HepG2 (cell line): ENCODE data around the gene PCDHGA5. TPM values are rescaled to one million over a fixed set of nuclear protein-coding genes. Genes with fewer than 3 reads are reported as not detected.

Experiments used
- ATAC-seq: fragments of 200-7000 bp; cut with Tn5 transposase; 3 replicates; pipeline ENCODE4 v1.9.1; 2020; ENCODE audit warnings: mild to moderate bottlenecking, moderate library complexity
- BruUV-seq: library from RNA; stranded (reverse); fragments of 400-500 nt; replicated peaks from 2 replicates; lab custom pipeline; 2021; lab: Mats Ljungman, UMichigan
- CTCF ChIA-PET: fragments of 300-600 bp; formaldehyde crosslinking; extraction: SDS; loops from one replicate; lab custom pipeline; 2021; ENCODE audit warnings: low total read pairs, inconsistent platforms, low intra/inter-chr PET ratio; lab: Yijun Ruan, JAX
- POLR2A ChIA-PET: fragments of 350-600 bp; sonication (Branson Sonifier 250); formaldehyde crosslinking; loops from one replicate; lab custom pipeline; 2020; ENCODE audit warnings: antibody characterized with exemption, inconsistent platforms; lab: Yijun Ruan, JAX
- DNase-seq: peaks from one replicate; pipeline ENCODE4 v3.0.0-alpha.2; 2015; ENCODE audit warnings: low spot score
- FAIRE-seq: peaks from 3 replicates; lab custom pipeline; 2011; peaks lifted over from hg19 to GRCh38; lab: Jason Lieb, UNC
- H2AFZ ChIP-seq: one replicate; pipeline ENCODE4 v1.6.1; 2011; ENCODE audit warnings: low read length, inconsistent platforms
- H3K27ac ChIP-seq: fragments of 300-600 bp; 3 replicates; pipeline ENCODE4 v1.8.0; 2011; ENCODE audit warnings: mixed run types, mild to moderate bottlenecking, mixed read lengths, low read length, inconsistent platforms; ENCODE audit not compliant: insufficient read depth; ENCODE audit errors: extremely low read length
- H3K27me3 ChIP-seq, 2 experiments: fragments of 200-600 bp in 1 of 2; 2 replicates in 1 of 2; 3 replicates in 1 of 2; pipeline versions ENCODE4 v1.6.0 to v1.8.0; 2011; ENCODE audit warnings: low read length in 2 of 2, mild to moderate bottlenecking in 2 of 2, moderate library complexity in 2 of 2, inconsistent platforms in 1 of 2; ENCODE audit not compliant: insufficient read depth in 2 of 2, control insufficient read depth in 1 of 2
- H3K36me3 ChIP-seq, 2 experiments: fragments of 200-600 bp in 1 of 2; replicated peaks in 1 of 2; 2 replicates in 1 of 2; 3 replicates in 1 of 2; pipeline versions ENCODE4 v1.5.1 to v1.8.0; 2011; ENCODE audit warnings: low read length in 2 of 2, inconsistent platforms in 1 of 2; ENCODE audit not compliant: insufficient read depth in 2 of 2, control insufficient read depth in 1 of 2
- H3K4me1 ChIP-seq: 2 replicates; pipeline ENCODE4 v1.5.1; 2012; ENCODE audit warnings: low read length, inconsistent platforms; ENCODE audit not compliant: insufficient read depth
- H3K4me2 ChIP-seq: 2 replicates; pipeline ENCODE4 v1.6.0; 2011; ENCODE audit warnings: low read depth, low read length, inconsistent platforms
- H3K4me3 ChIP-seq, 3 experiments: fragments of 200-600 bp in 1 of 3; sonication (generic), shearing (Covaris generic) in 1 of 3; replicated peaks in 1 of 3; 2 replicates each; pipeline ENCODE4 v1.5.1; 2011 to 2016; ENCODE audit warnings: low read length in 3 of 3, inconsistent platforms in 2 of 3, low read depth in 2 of 3, mild to moderate bottlenecking in 2 of 3, control low read depth in 1 of 3, mixed read lengths in 1 of 3; ENCODE audit not compliant: insufficient read depth in 1 of 3
- H3K79me2 ChIP-seq: one replicate; pipeline ENCODE4 v1.6.1; 2011; ENCODE audit warnings: low read length, inconsistent platforms; ENCODE audit not compliant: insufficient read depth
- H3K9ac ChIP-seq: 2 replicates; pipeline ENCODE4 v1.6.0; 2011; ENCODE audit warnings: mild to moderate bottlenecking, low read depth, low read length, inconsistent platforms; ENCODE audit not compliant: insufficient read depth
- H3K9me3 ChIP-seq: 2 replicates; pipeline ENCODE4 v1.5.1; 2012; ENCODE audit warnings: mild to moderate bottlenecking, low read length
- H4K20me1 ChIP-seq: 2 replicates; pipeline ENCODE4 v1.6.0; 2011; ENCODE audit warnings: inconsistent platforms, mild to moderate bottlenecking, low read length, moderate library complexity; ENCODE audit not compliant: insufficient read depth
- FOXK1 ChIP-seq: sonication (generic); formaldehyde crosslinking; IDR thresholded peaks from 2 replicates; pipeline ENCODE4 v1.4.0; 2020; ENCODE audit warnings: low read depth, missing genetic modification reagents, borderline replicate concordance
- MTA3 ChIP-seq: sonication (generic); formaldehyde crosslinking; IDR thresholded peaks from 2 replicates; pipeline ENCODE4 v1.4.0; 2020; ENCODE audit warnings: missing genetic modification reagents
- SALL2 ChIP-seq: sonication (generic); formaldehyde crosslinking; IDR thresholded peaks from 2 replicates; pipeline ENCODE4 v1.8.1; 2023; ENCODE audit warnings: mild to moderate bottlenecking, missing genetic modification reagents, inconsistent platforms
- ZIK1 ChIP-seq: sonication (generic); formaldehyde crosslinking; IDR thresholded peaks from 2 replicates; pipeline ENCODE4 v1.5.0; 2020; ENCODE audit warnings: mild to moderate bottlenecking, low read depth, missing genetic modification reagents, borderline replicate concordance
- ZNF75D ChIP-seq: sonication (generic); formaldehyde crosslinking; IDR thresholded peaks from 2 replicates; pipeline ENCODE4 v1.8.1; 2023; ENCODE audit warnings: missing genetic modification reagents, mild to moderate bottlenecking, borderline replicate concordance
- WGBS: methylation state at CpG from one replicate; pipeline ENCODE4 v1.1.6; 2017; ENCODE audit warnings: low lambda C conversion rate; 5-methylcytosine and 5-hydroxymethylcytosine counted together
- in situ Hi-C: cut with HindIII; loops from 2 replicates; pipeline ENCODE4 v1.10.0; 2017; ENCODE audit warnings: low pct_unique_long_range_greater_than_20kb; ENCODE audit not compliant: extremely low pct_ligation_motif_present
- intact Hi-C: fragments of 100-400 bp; cut with micrococcal nuclease; formaldehyde crosslinking; loops from one replicate; pipeline ENCODE4 v1.10.0; 2022; ENCODE audit not compliant: unreplicated experiment
- polyA plus RNA-seq, 8 experiments: library from polyadenylated mRNA; depleted of rRNA in 3 of 8; stranded (reverse) in 7 of 8; unstranded in 1 of 8; fragments of >200 nt; fragmentation: Illumina TruSeq in 4 of 8; extraction: Trizol in 4 of 8; gene quantifications; 2 replicates each; pipeline versions ENCODE4 v1.2.1 to v1.2.3, GENCODE V29; 2011 to 2016; ENCODE audit warnings: low read depth in 4 of 8, missing spikeins in 1 of 8, mixed read lengths in 1 of 8; ENCODE audit not compliant: insufficient read depth in 1 of 8
- total RNA-seq, 5 experiments: library from RNA; depleted of rRNA; stranded (reverse); fragments of >200 nt; fragmentation: Illumina TruSeq; extraction: Trizol; gene quantifications; 2 replicates each; pipeline ENCODE4 v1.2.3, GENCODE V29; 2016; ENCODE audit warnings: low read depth in 1 of 5
- TF ChIP-seq, protein P1 (sequence below): sonication (generic); formaldehyde crosslinking; IDR thresholded peaks from 2 replicates; pipeline ENCODE4 v1.8.1; 2022; ENCODE audit warnings: mild to moderate bottlenecking, missing genetic modification reagents

PCDHGA5 gene
- total and polyA plus RNA-seq, 2 of the 13 experiments (the other 11 are each of a cell fraction or from before 2014, with no cell fraction given), result 0.27 to 0.32 TPM

DNA sequence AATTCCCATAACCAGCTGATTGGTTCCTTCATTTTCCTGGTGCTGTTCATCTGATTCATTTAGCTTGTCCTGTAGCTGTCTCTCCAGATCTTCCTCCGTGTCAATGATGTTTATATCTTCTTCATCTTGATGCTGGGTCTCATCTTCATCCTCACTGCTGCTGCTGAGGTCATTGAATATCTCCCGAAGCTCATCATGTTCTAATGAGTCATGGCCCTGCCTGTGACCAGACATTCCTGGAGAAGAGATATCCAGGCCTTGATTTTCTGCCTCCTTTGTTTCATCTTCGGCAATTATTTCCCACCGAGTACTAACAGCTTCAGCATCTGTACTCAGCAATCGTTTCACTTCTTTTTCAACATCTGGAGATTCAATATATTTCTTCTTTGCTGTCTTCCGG, 44.8 kb upstream of the PCDHGA5 start (continued):
- TF ChIP-seq, protein P1, sequence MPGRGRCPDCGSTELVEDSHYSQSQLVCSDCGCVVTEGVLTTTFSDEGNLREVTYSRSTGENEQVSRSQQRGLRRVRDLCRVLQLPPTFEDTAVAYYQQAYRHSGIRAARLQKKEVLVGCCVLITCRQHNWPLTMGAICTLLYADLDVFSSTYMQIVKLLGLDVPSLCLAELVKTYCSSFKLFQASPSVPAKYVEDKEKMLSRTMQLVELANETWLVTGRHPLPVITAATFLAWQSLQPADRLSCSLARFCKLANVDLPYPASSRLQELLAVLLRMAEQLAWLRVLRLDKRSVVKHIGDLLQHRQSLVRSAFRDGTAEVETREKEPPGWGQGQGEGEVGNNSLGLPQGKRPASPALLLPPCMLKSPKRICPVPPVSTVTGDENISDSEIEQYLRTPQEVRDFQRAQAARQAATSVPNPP, result no peak
- TF ChIP-seq SALL2 (CRISPR knock-in tag), result no peak
- no peak for TF ChIP-seq FOXK1 (CRISPR knock-in tag)
- TF ChIP-seq ZNF75D (CRISPR knock-in tag), result no peak

DNA sequence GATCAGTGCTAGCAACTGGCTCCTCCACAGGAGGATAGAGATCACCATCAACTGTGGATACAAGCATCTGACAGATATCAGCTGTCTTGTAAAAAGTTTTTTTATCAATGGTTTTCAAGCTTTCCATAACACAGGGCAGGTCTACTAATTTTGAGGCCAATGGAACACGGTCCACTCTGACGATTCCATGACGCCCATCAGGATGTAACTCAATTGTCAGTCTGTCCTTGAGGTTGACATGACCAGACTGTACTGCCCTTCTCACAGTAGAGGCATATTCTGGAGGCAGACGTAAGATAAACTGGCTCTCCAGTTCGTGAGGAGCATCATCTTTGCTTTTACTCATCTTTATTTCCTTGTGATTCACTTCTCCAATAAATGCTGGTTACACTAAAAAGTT, 44.3 kb upstream of the PCDHGA5 start:
- H3K79me2 ChIP-seq, result peaks cover 23% of the 10 kb centered on the region
- no peak for DNase-seq
- in situ Hi-C loops, result no loop called here
- H3K9ac ChIP-seq, result no peak overlapping the region
- POLR2A ChIA-PET, result interaction anchor here (1.0 to 2.0 kb wide), 12 partner anchors 10 to 604 kb away, joined by 3 to 22 read pairs (median 4); partner anchors contain the start of genes DELE1, PCDHB2, PCDHGA1 and PCDHGB1
- no peak for ATAC-seq
- TF ChIP-seq MTA3 (no peak), ZIK1 (CRISPR knock-in tag) (0 out of 2 replicates have a peak, but pooled peaks have one; percentile 16)
- peak overlapping the region; percentile 21 to 83 (median 72); a peak in 4 of 6 replicates for H3K4me3 ChIP-seq
- H3K27ac ChIP-seq, result no peak overlapping the region
- H3K27me3 ChIP-seq, result no peaks in the 10 kb centered on the region; a peak in 1 of 5 replicates
- H3K36me3 ChIP-seq, result peaks cover 4 to 14% of the 10 kb centered on the region in 2 experiments
- FAIRE-seq, result no peak
- H3K9me3 ChIP-seq, result peaks cover 48% of the 10 kb centered on the region
- intact Hi-C loops, result no loop called here
- H3K4me1 ChIP-seq, result peaks cover 26% of the 10 kb centered on the region
- BruUV-seq, result no TSS peak
- H4K20me1 ChIP-seq, result no peaks in the 10 kb centered on the region
- H2AFZ ChIP-seq, result no peak overlapping the region
- CTCF ChIA-PET, result interaction anchor here (2.2 kb wide), 1 partner anchor 244 kb away, joined by 9 read pairs; no protein-coding TSS in a partner anchor
- peak overlapping the region; percentile 75 for H3K4me2 ChIP-seq
- WGBS, result 85% methylated on average over 5 of the region's 5 CpGs
